Parathyroid adenoma (tissue), 2 donors: ENCODE data around the gene POU2F1.

Source experiments
- H2AFZ ChIP-seq: fragments of 300-600 bp; sonication (generic); one replicate; pipeline ENCODE4 v1.7.0; 2017; ENCODE audit warnings: antibody characterized with exemption, mild to moderate bottlenecking
- H3K27ac ChIP-seq: fragments of 300-600 bp; sonication (generic); one replicate; pipeline ENCODE4 v1.7.0; 2017
- H3K27me3 ChIP-seq: fragments of 300-600 bp; sonication (generic); one replicate; pipeline ENCODE4 v1.7.0; 2017; ENCODE audit warnings: low read length; ENCODE audit not compliant: control insufficient read depth, insufficient read depth
- H3K36me3 ChIP-seq: fragments of 300-600 bp; sonication (generic); one replicate; pipeline ENCODE4 v1.7.0; 2017; ENCODE audit warnings: low read length; ENCODE audit not compliant: control insufficient read depth, insufficient read depth
- H3K4me1 ChIP-seq: fragments of 300-600 bp; sonication (generic); one replicate; pipeline ENCODE4 v1.7.0; 2017; ENCODE audit warnings: control low read depth
- H3K4me2 ChIP-seq: fragments of 300-600 bp; sonication (generic); one replicate; pipeline ENCODE4 v1.7.0; 2017; ENCODE audit warnings: low read length
- H3K4me3 ChIP-seq: fragments of 300-600 bp; sonication (generic); one replicate; pipeline ENCODE4 v1.7.0; 2017; ENCODE audit warnings: low read depth, low read length
- H3K79me2 ChIP-seq: fragments of 300-600 bp; sonication (generic); one replicate; pipeline ENCODE4 v1.7.0; 2017; ENCODE audit warnings: control low read depth
- H3K9ac ChIP-seq: fragments of 300-600 bp; sonication (generic); one replicate; pipeline ENCODE4 v1.7.0; 2017; ENCODE audit warnings: mild to moderate bottlenecking
- H3K9me3 ChIP-seq: fragments of 300-600 bp; sonication (generic); one replicate; pipeline ENCODE4 v1.7.0; 2017; ENCODE audit warnings: low read length; ENCODE audit not compliant: control insufficient read depth
- CTCF ChIP-seq: fragments of 300-600 bp; sonication (generic); IDR thresholded peaks from one replicate; pipeline ENCODE4 v1.7.0; 2017; ENCODE audit warnings: antibody characterized with exemption, mild to moderate bottlenecking
- donor health status: primary hyperparathyroidism.

Gene POU2F1

GRCh38 chr1:167431261-167431908 lies 210.7 kb downstream of the POU2F1 start:
- Histone ChIP-seq H3K27ac (no peak overlapping the region), H3K4me1 (no peaks in the 10 kb centered on the region)

GRCh38 chr1:167431909-167432650 lies 211.4 kb downstream of the POU2F1 start:
- Histone ChIP-seq H3K4me1 (no peaks in the 10 kb centered on the region), H3K9ac (no peak overlapping the region), H3K79me2 (no peaks in the 10 kb centered on the region), H3K27me3 (no peaks in the 10 kb centered on the region), H3K27ac (no peak overlapping the region), H2AFZ (no peak overlapping the region), H3K36me3 (no peaks in the 10 kb centered on the region), H3K4me3 (no peak overlapping the region), H3K4me2 (no peak overlapping the region), H3K9me3 (no peaks in the 10 kb centered on the region)
- TF ChIP-seq CTCF = no peak

More at GRCh38 chr1:167431261-167431908, 210.7 kb downstream of the POU2F1 start:
- TF ChIP-seq CTCF = no peak
- Histone ChIP-seq H3K4me3 (no peak overlapping the region), H3K27me3 (no peaks in the 10 kb centered on the region), H3K4me2 (no peak overlapping the region), H3K79me2 (no peaks in the 10 kb centered on the region), H3K9ac (no peak overlapping the region), H2AFZ (no peak overlapping the region), H3K9me3 (no peaks in the 10 kb centered on the region), H3K36me3 (no peaks in the 10 kb centered on the region)

- TF ChIP-seq CTCF = no peak
Observed at GRCh38 chr1:167432780-167433179, 212.1 kb downstream of the POU2F1 start.

GRCh38 chr1:167433884-167434283 lies 213.2 kb downstream of the POU2F1 start:
- no peaks in the 10 kb centered on the region for H3K79me2 ChIP-seq
- no peak overlapping the region for H3K9ac ChIP-seq
- no peak overlapping the region for H2AFZ ChIP-seq
- H3K4me1 ChIP-seq = no peaks in the 10 kb centered on the region
- H3K36me3 ChIP-seq = no peaks in the 10 kb centered on the region
- H3K9me3 ChIP-seq = no peaks in the 10 kb centered on the region
- no peaks in the 10 kb centered on the region for H3K27me3 ChIP-seq
- no peak overlapping the region for H3K4me2 ChIP-seq
- H3K4me3 ChIP-seq = no peak overlapping the region
- no peak overlapping the region for H3K27ac ChIP-seq
- no peak for TF ChIP-seq CTCF

More at GRCh38 chr1:167432780-167433179, 212.1 kb downstream of the POU2F1 start:
- no peak overlapping the region for H2AFZ ChIP-seq
- no peaks in the 10 kb centered on the region for H3K79me2 ChIP-seq
- H3K27ac ChIP-seq = no peak overlapping the region
- H3K4me2 ChIP-seq = no peak overlapping the region
- H3K36me3 ChIP-seq = no peaks in the 10 kb centered on the region
- H3K4me3 ChIP-seq = no peak overlapping the region
- H3K27me3 ChIP-seq = no peaks in the 10 kb centered on the region
- H3K4me1 ChIP-seq = no peaks in the 10 kb centered on the region
- H3K9ac ChIP-seq = no peak overlapping the region
- H3K9me3 ChIP-seq = no peaks in the 10 kb centered on the region
